IPS-15b (cell line): ENCODE data around the gene TMEM255B.

Experiments
- H3K27me3 ChIP-seq: one replicate; pipeline ENCODE4 v1.6.1; 2013; ENCODE audit warnings: low read length; ENCODE audit not compliant: control insufficient read depth, insufficient read depth
- H3K36me3 ChIP-seq: one replicate; pipeline ENCODE4 v1.6.1; 2013; ENCODE audit warnings: low read length; ENCODE audit not compliant: control insufficient read depth, insufficient read depth
- H3K4me1 ChIP-seq: one replicate; pipeline ENCODE4 v1.6.1; 2013; ENCODE audit warnings: mild to moderate bottlenecking, low read length; ENCODE audit not compliant: control insufficient read depth, insufficient read depth
- H3K4me3 ChIP-seq: one replicate; pipeline ENCODE4 v1.5.1; 2013; ENCODE audit warnings: low read depth, low read length
- H3K9ac ChIP-seq: one replicate; pipeline ENCODE4 v1.6.1; 2013; ENCODE audit warnings: low read depth, mild to moderate bottlenecking, low read length
- H3K9me3 ChIP-seq: one replicate; pipeline ENCODE4 v1.6.1; 2013; ENCODE audit warnings: mild to moderate bottlenecking, low read length; ENCODE audit not compliant: control insufficient read depth, insufficient read depth

TMEM255B gene

GRCh38 chr13:113842336-113843062 lies 83.5 kb downstream of the TMEM255B start:
- Histone ChIP-seq H3K9ac (no peak overlapping the region), H3K4me1 (no peaks in the 10 kb centered on the region), H3K4me3 (no peak overlapping the region), H3K27me3 (no peaks in the 10 kb centered on the region), H3K36me3 (peaks cover 4% of the 10 kb centered on the region), H3K9me3 (no peaks in the 10 kb centered on the region)

DNA sequence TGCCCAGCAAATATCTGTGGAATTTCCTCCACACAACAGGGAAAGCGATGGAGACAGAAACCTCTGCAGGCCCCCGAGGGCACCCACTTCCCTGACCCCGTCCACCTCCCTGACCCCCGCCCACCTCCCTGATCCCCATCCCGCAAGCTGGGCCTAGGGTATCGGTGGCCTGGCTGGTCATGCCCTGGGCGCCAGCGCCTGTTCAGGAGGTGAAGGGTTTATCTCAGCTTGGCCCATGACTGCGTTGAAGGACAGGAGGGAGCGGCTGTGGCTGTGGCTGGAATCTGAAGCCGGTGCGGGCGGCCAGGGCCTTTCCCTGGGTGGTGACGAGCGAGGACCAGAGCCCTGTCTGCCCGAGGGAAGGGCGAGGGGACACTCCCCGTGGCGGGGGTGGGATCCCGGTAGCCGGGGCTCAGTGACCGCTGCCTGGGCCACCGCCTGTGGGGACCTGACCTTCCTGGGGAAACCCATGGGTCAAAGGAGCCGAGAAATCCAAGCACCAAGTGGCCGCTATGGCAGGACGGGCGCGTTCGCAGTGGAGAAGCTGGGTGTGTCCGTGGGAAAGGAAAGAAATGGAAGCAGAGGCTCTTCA lies 84.1 kb downstream of the TMEM255B start:
- Histone ChIP-seq H3K4me3 (no peak overlapping the region), H3K36me3 (peaks cover 4% of the 10 kb centered on the region), H3K4me1 (no peaks in the 10 kb centered on the region), H3K9me3 (no peaks in the 10 kb centered on the region), H3K27me3 (no peaks in the 10 kb centered on the region), H3K9ac (no peak overlapping the region)

DNA sequence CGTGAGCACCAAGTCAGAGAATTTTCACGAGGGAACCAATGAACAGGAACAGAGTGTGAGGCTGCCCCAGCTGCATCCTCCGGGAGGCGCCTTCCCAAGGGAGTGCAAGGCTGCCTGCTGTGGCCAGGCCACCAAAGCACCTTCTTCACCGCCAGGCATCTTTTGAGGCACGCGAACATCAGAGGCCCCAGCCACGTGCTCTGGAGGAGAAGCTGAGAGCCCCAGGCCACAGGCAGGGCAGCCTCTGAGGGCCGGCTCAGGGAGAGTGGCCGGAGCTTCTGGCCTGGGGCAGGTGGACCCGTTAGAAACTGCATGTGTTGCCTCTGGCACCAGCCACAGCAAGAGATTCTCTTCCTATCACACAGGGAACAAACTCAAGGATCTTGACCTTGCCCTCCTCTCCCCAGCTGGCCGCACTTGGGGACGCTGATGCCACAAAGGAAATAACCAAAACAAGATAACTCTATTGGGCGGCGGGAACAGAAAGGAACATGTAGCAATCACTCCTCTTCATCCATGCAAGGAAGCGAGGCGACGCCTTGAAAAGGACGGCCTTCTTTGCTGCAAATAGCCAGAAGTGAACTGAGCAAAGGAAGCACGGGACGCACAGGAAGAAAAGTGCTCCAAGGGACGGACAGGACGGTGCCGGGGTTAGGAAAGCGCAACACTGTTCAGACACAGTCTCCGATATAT lies 85.0 kb downstream of the TMEM255B start:
- no peaks in the 10 kb centered on the region for H3K9me3 ChIP-seq
- peaks cover 4% of the 10 kb centered on the region for H3K36me3 ChIP-seq
- no peak overlapping the region for H3K9ac ChIP-seq
- H3K4me1 ChIP-seq: peaks cover under 1% of the 10 kb centered on the region
- H3K27me3 ChIP-seq: no peaks in the 10 kb centered on the region
- no peak overlapping the region for H3K4me3 ChIP-seq

- H3K9me3 ChIP-seq: no peaks in the 10 kb centered on the region
- peaks cover 4% of the 10 kb centered on the region for H3K36me3 ChIP-seq
- no peak overlapping the region for H3K9ac ChIP-seq
- no peaks in the 10 kb centered on the region for H3K27me3 ChIP-seq
- H3K4me1 ChIP-seq: peaks cover 3% of the 10 kb centered on the region
- no peak overlapping the region for H3K4me3 ChIP-seq
These were observed 86.0 kb downstream of the TMEM255B start for GRCh38 chr13:113845055-113845454.

DNA sequence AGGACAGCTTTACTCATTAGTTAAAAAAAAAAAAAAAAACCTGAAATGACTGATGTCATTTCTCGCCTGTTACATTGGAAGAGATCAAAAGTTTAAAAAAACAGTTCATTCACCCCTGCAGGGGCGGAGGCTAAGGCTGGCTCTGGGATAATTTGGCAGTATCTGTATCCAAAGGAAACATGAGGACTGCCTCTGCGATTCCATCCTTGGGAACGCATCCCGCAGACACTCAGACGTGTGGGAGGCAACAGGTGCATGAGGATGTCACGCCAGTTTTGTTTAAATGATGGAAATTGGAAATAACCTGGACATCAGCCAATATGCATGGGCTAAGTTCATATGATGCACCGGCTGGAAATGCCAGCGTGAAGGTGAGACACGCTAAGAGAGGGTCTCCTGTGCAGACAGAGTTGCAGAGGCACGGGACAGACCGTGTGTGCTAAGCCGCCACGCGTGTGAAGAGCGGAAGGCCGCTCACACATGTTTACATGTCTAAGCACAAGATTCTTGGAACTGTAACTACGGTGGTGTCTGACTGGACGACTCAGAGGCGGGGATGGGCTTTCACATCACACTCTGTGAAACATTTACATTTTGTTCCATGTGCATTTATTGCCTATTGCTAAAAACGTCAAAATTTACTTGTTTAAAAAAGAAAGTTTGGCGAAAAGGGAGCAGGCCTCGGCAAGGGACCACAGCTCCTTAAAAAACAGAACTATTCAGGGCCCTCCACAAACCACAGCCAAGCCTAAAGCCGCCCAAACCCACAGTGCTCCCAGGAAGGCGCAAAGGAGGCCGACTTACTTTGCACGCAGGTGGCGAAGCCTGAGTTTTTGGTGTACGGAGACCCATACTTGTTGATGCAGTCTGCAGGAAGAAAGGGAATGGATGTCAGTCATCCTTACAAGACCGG lies 87.0 kb downstream of the TMEM255B start:
- H3K27me3 ChIP-seq: no peaks in the 10 kb centered on the region
- peaks cover 3% of the 10 kb centered on the region for H3K4me1 ChIP-seq
- no peaks in the 10 kb centered on the region for H3K9me3 ChIP-seq
- H3K36me3 ChIP-seq: peaks cover 4% of the 10 kb centered on the region
- no peak overlapping the region for H3K9ac ChIP-seq
- H3K4me3 ChIP-seq: no peak overlapping the region

GRCh38 chr13:113846636-113847318 lies 87.8 kb downstream of the TMEM255B start:
- H3K27me3 ChIP-seq: no peaks in the 10 kb centered on the region
- no peaks in the 10 kb centered on the region for H3K9me3 ChIP-seq
- peaks cover 3% of the 10 kb centered on the region for H3K4me1 ChIP-seq
- H3K9ac ChIP-seq: no peak overlapping the region
- H3K36me3 ChIP-seq: peaks cover 4% of the 10 kb centered on the region
- H3K4me3 ChIP-seq: no peak overlapping the region

DNA sequence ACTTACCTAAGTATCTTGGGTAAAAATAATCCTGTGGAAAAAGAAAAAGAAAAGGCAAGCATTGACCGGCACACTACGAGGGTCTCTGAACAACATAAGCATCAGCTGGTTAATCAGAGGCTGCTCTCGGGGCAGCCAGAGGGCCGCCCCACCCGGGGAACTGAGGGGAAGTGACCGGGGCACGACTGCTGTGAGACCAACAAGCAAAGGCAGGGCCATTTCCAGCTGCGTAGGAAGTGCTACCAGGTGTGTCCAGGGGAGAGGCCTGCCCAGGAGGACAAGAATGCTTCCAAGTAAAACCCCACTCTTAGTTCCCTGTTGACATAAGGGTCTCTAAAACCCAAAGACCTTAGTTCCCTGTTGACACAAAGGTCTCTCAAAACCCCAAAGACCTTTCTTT lies 89.0 kb downstream of the TMEM255B start:
- H3K27me3 ChIP-seq: no peaks in the 10 kb centered on the region
- peaks cover 4% of the 10 kb centered on the region for H3K36me3 ChIP-seq
- H3K4me1 ChIP-seq: peaks cover 3% of the 10 kb centered on the region
- no peak overlapping the region for H3K4me3 ChIP-seq
- H3K9me3 ChIP-seq: no peaks in the 10 kb centered on the region
- no peak overlapping the region for H3K9ac ChIP-seq

DNA sequence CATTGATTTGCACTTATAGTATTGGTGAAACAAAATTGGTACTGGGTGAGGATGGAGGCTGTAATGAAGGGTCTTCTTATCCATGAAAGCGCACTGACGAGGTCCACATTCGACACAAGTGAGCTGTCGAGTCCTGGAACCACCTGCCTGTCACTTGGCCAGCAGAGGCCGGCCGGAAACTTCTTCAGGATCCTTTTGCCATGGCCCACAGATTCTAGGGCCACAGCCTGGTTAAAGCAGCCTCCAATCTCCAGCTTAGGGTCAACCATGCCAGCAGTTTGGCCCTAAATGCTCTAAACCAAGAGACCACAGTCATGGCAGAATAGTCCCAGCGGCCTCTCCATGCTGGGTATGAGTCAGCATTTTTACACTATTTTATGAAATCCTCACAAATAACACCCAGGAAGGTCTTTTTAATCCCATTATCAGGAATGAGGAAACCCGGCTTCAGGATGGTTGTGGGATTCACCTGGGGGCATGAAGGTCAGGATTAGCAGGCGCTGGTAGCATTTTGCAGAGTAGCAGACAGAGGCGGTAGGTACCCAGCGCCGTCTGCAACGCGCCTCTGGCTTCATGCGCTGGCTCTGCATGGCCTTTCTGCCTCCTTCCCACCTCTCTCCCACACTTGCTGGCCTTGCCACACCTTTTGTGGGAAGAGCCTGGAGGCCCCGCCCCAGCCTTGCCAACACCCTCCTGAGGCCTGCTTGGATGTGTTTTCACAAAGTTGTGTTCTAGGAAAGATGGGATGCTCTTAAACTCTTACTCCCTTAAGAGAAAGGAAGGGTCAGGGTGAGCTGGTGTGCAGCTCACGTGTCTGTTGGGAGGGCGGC lies 89.6 kb downstream of the TMEM255B start:
- H3K4me1 ChIP-seq: peaks cover 3% of the 10 kb centered on the region
- H3K4me3 ChIP-seq: no peak overlapping the region
- H3K27me3 ChIP-seq: no peaks in the 10 kb centered on the region
- H3K9me3 ChIP-seq: no peaks in the 10 kb centered on the region
- peaks cover 4% of the 10 kb centered on the region for H3K36me3 ChIP-seq
- H3K9ac ChIP-seq: peak overlapping the region; percentile 8

- Histone ChIP-seq H3K9me3 (no peaks in the 10 kb centered on the region), H3K27me3 (no peaks in the 10 kb centered on the region), H3K4me3 (no peak overlapping the region), H3K9ac (no peak overlapping the region), H3K36me3 (peaks cover 4% of the 10 kb centered on the region), H3K4me1 (peaks cover 3% of the 10 kb centered on the region)
These were observed 90.5 kb downstream of the TMEM255B start for GRCh38 chr13:113849546-113849945.

- no peak overlapping the region for H3K9ac ChIP-seq
- no peaks in the 10 kb centered on the region for H3K27me3 ChIP-seq
- H3K36me3 ChIP-seq: peaks cover 4% of the 10 kb centered on the region
- H3K9me3 ChIP-seq: no peaks in the 10 kb centered on the region
- H3K4me1 ChIP-seq: peaks cover 3% of the 10 kb centered on the region
- H3K4me3 ChIP-seq: no peak overlapping the region
These were observed 91.1 kb downstream of the TMEM255B start for GRCh38 chr13:113849981-113850721.
